GM10266 (cell line): ENCODE results near the gene DPEP2.

Experiments
- DNase-seq: peaks from one replicate; pipeline ENCODE4 v3.0.0; 2012; ENCODE audit errors: extremely low spot score
- TF ChIP-seq, protein P1 (sequence below): IDR thresholded peaks from 2 replicates; pipeline ENCODE4 v1.5.1; 2012; ENCODE audit warnings: mild to moderate bottlenecking, low read depth; ENCODE audit not compliant: control insufficient read depth, insufficient read depth; ENCODE audit errors: missing control alignments

DPEP2 gene

GRCh38 chr16:67962135-67962534 lies 37.1 kb downstream of the DPEP2 start:
- TF ChIP-seq, protein P1, sequence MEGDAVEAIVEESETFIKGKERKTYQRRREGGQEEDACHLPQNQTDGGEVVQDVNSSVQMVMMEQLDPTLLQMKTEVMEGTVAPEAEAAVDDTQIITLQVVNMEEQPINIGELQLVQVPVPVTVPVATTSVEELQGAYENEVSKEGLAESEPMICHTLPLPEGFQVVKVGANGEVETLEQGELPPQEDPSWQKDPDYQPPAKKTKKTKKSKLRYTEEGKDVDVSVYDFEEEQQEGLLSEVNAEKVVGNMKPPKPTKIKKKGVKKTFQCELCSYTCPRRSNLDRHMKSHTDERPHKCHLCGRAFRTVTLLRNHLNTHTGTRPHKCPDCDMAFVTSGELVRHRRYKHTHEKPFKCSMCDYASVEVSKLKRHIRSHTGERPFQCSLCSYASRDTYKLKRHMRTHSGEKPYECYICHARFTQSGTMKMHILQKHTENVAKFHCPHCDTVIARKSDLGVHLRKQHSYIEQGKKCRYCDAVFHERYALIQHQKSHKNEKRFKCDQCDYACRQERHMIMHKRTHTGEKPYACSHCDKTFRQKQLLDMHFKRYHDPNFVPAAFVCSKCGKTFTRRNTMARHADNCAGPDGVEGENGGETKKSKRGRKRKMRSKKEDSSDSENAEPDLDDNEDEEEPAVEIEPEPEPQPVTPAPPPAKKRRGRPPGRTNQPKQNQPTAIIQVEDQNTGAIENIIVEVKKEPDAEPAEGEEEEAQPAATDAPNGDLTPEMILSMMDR, result no peak
- DNase-seq, result no peak

DNA sequence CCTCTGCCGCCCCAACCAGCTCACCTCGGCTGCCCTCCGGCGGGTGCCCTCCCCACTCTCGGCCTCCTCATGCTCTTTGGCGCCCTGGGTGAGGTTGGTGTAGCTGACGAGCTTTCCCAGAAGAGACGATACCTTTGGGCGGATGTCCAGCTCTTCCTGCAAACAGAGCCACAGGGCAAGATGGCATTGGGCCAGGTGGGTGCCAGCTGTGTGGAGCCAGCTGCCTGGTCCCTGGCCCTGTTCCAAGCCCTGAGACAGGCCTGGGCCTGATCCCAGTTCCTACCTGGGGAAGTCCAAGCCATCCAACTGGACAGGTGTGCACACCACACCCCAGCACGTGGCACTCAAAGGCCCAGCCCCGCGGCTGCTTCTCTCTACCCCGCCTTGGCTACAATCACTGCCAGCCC lies 37.7 kb downstream of the DPEP2 start:
- DNase-seq, result no peak
- TF ChIP-seq, protein P1, result no peak

DNA sequence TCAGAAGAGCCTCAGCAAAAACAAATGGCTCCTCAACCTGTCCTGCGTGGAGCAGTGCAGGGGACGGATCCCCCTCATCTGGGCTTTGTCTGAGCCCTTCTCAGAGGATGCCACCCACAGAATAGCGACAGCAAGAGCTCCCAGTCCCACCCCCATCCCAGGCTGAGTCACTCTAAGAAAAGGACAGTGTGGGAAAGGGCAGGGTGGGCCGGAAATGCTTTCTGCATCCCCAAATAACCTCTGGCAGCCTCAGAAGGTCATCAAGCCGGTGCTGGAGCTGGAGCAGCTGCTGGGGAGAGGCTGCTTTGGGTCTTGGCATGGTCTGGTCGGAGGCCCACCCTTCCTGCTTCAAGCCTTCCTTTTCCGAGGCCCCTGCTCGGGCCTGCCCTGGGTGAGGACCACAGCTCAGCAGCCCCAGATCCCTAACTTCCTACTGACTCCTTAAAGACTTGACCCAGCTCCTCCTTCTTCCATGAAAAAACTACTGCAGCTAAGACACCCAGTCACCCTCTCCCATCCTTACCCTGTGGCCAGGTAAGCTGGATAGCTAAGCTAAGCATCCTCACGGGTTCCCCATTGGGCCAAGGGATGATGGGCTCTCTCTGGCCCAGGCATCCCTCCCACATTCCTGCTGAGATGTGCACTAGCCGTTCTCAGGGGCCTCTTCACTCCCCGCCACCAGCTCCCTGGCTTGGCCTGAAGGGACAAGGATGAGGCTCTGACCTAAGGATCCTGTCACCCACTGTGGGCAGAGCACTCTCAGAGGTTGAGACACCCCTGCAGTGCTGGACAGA lies 39.6 kb downstream of the DPEP2 start:
- TF ChIP-seq, protein P1, result no peak
- DNase-seq, result no peak

GRCh38 chr16:67957622-67958021 lies 41.7 kb downstream of the DPEP2 start:
- no peak for DNase-seq
- TF ChIP-seq, protein P1, result no peak

DNA sequence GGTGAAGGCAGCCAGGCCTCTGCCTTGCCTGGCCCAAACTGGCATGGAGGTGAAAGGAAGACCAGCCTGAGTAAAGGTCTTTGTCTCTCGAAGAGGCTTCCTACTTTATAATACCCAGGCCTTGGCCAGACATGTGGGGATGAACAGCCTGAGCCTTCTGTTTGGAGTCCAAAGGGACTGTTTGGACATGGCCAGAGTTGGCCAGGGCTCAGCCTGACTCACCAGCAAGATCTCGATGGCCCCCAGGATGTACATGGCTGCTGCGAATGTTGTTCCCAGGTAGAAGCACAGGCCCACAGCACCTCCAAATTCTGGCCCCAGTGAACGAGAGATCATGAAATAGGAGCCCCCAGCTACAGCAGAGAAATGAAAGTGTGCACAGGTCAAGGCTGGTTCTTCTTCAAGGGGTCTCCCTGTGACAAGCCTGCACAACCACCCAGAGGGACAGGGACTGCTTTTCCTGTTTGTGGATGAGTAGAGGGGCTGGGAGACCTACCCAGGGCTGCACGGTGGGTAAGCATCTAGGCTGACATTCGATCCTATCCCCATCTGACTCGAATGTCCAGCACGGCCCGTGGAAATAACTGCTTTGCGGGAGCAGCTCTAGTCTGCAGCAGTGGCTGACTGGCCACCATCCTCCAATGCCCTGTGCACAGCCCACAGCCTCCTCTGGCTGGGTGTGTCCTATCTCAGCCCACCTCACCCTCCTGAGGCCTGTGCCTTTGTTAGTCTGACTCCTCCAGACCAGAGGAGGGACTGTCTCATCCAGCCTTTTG lies 44.7 kb downstream of the DPEP2 start:
- no peak for DNase-seq

DNA sequence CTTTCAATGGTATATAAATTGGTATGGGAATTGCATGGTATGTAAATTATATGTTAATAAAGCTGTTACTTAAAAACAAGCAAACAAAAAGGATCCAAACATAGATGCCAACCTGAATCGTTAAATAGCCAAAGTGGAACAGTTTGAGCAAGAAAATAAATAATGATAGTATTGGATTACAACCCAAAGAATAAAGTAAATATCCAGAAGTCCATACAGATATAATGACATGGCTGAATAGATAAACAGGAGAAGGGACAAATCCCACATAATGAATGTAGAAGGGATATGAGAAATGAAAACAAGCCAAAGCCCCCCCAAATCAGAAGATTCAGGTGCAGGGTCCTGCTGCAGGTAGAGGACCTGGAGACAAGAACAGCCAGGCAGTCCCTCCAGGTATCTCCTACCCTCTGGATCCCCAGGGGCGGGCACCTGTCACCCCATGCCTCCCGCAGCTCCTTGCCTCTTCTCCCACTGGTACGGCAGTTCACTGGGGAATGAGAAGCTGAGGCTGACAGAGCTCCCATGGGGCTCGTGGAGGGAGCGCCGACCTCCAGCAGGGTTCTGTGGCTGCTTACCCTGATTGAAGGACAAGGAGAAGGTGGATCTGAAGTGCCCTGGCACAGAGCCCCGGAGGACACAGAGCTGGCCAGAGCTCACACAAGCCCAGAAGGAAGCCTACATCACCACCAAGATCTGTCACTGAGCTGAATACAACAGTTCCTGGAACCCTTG lies 45.5 kb downstream of the DPEP2 start:
- TF ChIP-seq, protein P1, result no peak

More for the DNA sequence above, 44.7 kb downstream of the DPEP2 start:
- TF ChIP-seq, protein P1, result no peak

GRCh38 chr16:67951485-67951884 lies 47.8 kb downstream of the DPEP2 start:
- no peak for DNase-seq
- TF ChIP-seq, protein P1, result no peak

More for the DNA sequence above, 45.5 kb downstream of the DPEP2 start:
- DNase-seq, result no peak
